Mesenchymal stem cell (in vitro differentiated cells and primary cell): Measurements from ENCODE around the gene LTB.
A peak's percentile ranks its signal among the peaks of the same experiment; 100 is the strongest.

Source experiments
- DNase-seq: peaks from one replicate; pipeline ENCODE4 v3.0.0-alpha.2; 2013
- H2AFZ ChIP-seq: one replicate; pipeline ENCODE4 v1.6.1; 2013; ENCODE audit warnings: low read depth, mild to moderate bottlenecking, control low read depth, inconsistent platforms, low read length, moderate library complexity
- H2AK5ac ChIP-seq: 2 replicates; pipeline ENCODE4 v1.6.1; 2013; ENCODE audit warnings: low read length, moderate library complexity, mild to moderate bottlenecking, inconsistent platforms; ENCODE audit not compliant: severe bottlenecking
- H2BK120ac ChIP-seq: one replicate; pipeline ENCODE4 v1.6.1; 2013; ENCODE audit warnings: low read depth, mild to moderate bottlenecking, inconsistent platforms, low read length, moderate library complexity
- H2BK12ac ChIP-seq, 2 experiments: one replicate each; pipeline ENCODE4 v1.6.1; 2013; ENCODE audit warnings: inconsistent platforms in 2 of 2, low read length in 2 of 2, mild to moderate bottlenecking in 2 of 2, moderate library complexity in 2 of 2, control low read depth in 1 of 2
- H2BK15ac ChIP-seq: one replicate; pipeline ENCODE4 v1.6.1; 2013; ENCODE audit warnings: mild to moderate bottlenecking, low read depth, inconsistent platforms; ENCODE audit not compliant: poor library complexity, severe bottlenecking
- H2BK5ac ChIP-seq: 2 replicates; pipeline ENCODE4 v1.6.1; 2013; ENCODE audit warnings: low read depth, mild to moderate bottlenecking, low read length, control low read depth, inconsistent platforms; ENCODE audit not compliant: poor library complexity, severe bottlenecking
- H3K14ac ChIP-seq, 2 experiments: one replicate each; pipeline ENCODE4 v1.6.1; 2013; ENCODE audit warnings: inconsistent platforms in 2 of 2, low read length in 2 of 2, control low read depth in 1 of 2, mild to moderate bottlenecking in 1 of 2, moderate library complexity in 1 of 2
- H3K18ac ChIP-seq, 2 experiments: one replicate each; pipeline ENCODE4 v1.6.1; 2013; ENCODE audit warnings: inconsistent platforms in 2 of 2, low read length in 2 of 2, control low read depth in 1 of 2, low read depth in 1 of 2, mild to moderate bottlenecking in 1 of 2
- H3K23ac ChIP-seq, 2 experiments: one replicate each; pipeline ENCODE4 v1.6.1; 2013; ENCODE audit warnings: inconsistent platforms in 2 of 2, low read length in 2 of 2, mild to moderate bottlenecking in 2 of 2, moderate library complexity in 2 of 2, control low read depth in 1 of 2
- H3K27ac ChIP-seq: 2 replicates; pipeline ENCODE4 v1.5.1; 2013; ENCODE audit warnings: mild to moderate bottlenecking, moderate library complexity, low read length, control low read depth, inconsistent platforms; ENCODE audit not compliant: poor library complexity, severe bottlenecking
- H3K27me3 ChIP-seq, 2 experiments: 2 replicates each; pipeline versions ENCODE4 v1.6.1 to v1.7.0; 2013; ENCODE audit warnings: low read length in 2 of 2, mild to moderate bottlenecking in 2 of 2, moderate library complexity in 2 of 2, control low read depth in 1 of 2, inconsistent platforms in 1 of 2; ENCODE audit not compliant: control insufficient read depth in 1 of 2, insufficient read depth in 1 of 2
- H3K36me3 ChIP-seq, 2 experiments: 2 replicates each; pipeline versions ENCODE4 v1.6.1 to v1.7.0; 2013; ENCODE audit warnings: low read length in 2 of 2, control low read depth in 1 of 2, inconsistent platforms in 1 of 2, low read depth in 1 of 2, mild to moderate bottlenecking in 1 of 2; ENCODE audit not compliant: insufficient read depth in 2 of 2, control insufficient read depth in 1 of 2
- H3K4ac ChIP-seq, 2 experiments: one replicate each; pipeline ENCODE4 v1.6.1; 2013; ENCODE audit warnings: inconsistent platforms in 2 of 2, low read length in 2 of 2, mild to moderate bottlenecking in 2 of 2, moderate library complexity in 2 of 2, control low read depth in 1 of 2, low read depth in 1 of 2
- H3K4me1 ChIP-seq: 2 replicates; pipeline ENCODE4 v1.6.1; 2013; ENCODE audit warnings: low read depth, low read length, control low read depth; ENCODE audit not compliant: control insufficient read depth, insufficient read depth
- H3K4me2 ChIP-seq: 2 replicates; pipeline ENCODE4 v1.6.1; 2013; ENCODE audit warnings: low read length, mild to moderate bottlenecking, inconsistent platforms; ENCODE audit not compliant: poor library complexity, severe bottlenecking
- H3K4me3 ChIP-seq, 2 experiments: 2 replicates each; pipeline versions ENCODE4 v1.5.1 to v1.7.0; 2013; ENCODE audit warnings: low read length in 2 of 2, mild to moderate bottlenecking in 2 of 2, control low read depth in 1 of 2, low read depth in 1 of 2; ENCODE audit not compliant: insufficient read depth in 1 of 2
- H3K79me1 ChIP-seq: replicated peaks from 2 replicates; pipeline ENCODE4 v1.6.1; 2013; ENCODE audit warnings: mild to moderate bottlenecking, control low read depth, low read length, inconsistent platforms; ENCODE audit not compliant: poor library complexity, severe bottlenecking
- H3K9ac ChIP-seq: 2 replicates; pipeline ENCODE4 v1.7.0; 2013; ENCODE audit warnings: mild to moderate bottlenecking, low read length, moderate library complexity
- H3K9me3 ChIP-seq: 2 replicates; pipeline ENCODE4 v1.7.0; 2013; ENCODE audit warnings: mild to moderate bottlenecking, low read length; ENCODE audit not compliant: control insufficient read depth
- H4K8ac ChIP-seq: one replicate; pipeline ENCODE4 v1.6.1; 2013; ENCODE audit warnings: inconsistent platforms, mild to moderate bottlenecking, low read length, moderate library complexity
- H4K91ac ChIP-seq: one replicate; pipeline ENCODE4 v1.6.1; 2013; ENCODE audit warnings: mild to moderate bottlenecking, low read length, inconsistent platforms
- WGBS: methylation state at CpG from one replicate; pipeline ENCODE4 v1.1.7; 2013; ENCODE audit warnings: mixed read lengths; 5-methylcytosine and 5-hydroxymethylcytosine counted together

Gene LTB

DNA sequence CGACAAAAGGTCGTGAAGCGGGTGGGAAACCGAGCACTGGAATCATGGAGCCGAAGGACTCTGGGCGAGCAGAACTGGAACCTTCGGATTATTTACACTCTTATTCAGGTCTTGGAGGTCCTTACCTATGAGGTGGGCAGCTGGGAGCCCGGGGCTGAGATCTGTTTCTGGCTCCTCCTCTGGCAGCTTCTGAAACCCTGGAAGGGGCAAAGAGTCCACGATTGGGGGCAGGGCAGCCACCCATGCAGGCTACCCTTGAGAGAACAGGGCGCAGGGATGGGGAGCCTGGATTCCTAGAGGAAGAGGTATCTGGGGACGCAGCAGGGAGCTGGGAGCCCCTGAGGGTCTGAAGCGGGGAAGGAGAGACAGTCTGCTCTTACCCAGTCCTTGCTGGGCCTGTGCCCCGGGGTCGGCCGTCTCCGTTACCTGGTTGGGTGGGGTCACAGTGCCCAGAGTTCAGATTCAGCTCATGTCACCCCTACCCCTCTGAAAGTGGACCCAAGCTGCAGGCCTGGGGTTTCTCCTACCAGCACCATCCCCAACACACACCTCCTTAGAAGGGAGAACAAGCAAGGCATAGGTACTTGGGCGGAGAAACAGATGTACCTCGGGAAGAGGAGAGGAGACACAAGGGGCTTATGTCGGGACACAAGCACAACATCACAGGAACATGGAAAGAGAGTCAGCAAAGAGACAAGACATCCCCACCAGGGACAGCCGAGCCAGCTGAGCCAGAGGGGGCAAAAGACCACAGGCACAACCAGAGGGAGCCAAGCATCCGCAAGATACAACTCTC lies 592 bp downstream of the LTB start:
- H2BK15ac ChIP-seq = no peak overlapping the region
- peak overlapping the region in 1 of 2 experiments; percentile 87 for H3K23ac ChIP-seq
- H3K4me3 ChIP-seq = peak overlapping the region; percentile 78 to 97
- no peak overlapping the region for H4K91ac ChIP-seq
- H2BK120ac ChIP-seq = no peak overlapping the region
- peak overlapping the region; percentile 64 for H3K4me2 ChIP-seq
- H4K8ac ChIP-seq = peak overlapping the region; percentile 97
- peak overlapping the region; percentile 94 for H3K9ac ChIP-seq
- H3K18ac ChIP-seq = peak overlapping the region; percentile 11 to 95
- DNase-seq = no peak
- peak overlapping the region; percentile 85 to 87 for H3K4ac ChIP-seq
- H3K14ac ChIP-seq = peak overlapping the region in 1 of 2 experiments; percentile 95
- no peaks in the 10 kb centered on the region for H3K9me3 ChIP-seq
- no peaks in the 10 kb centered on the region for H3K36me3 ChIP-seq
- 34% methylated on average over 21 of the region's 21 CpGs for WGBS
- H3K27ac ChIP-seq = no peak overlapping the region
- peaks cover 0 to 8% of the 10 kb centered on the region in 2 experiments for H3K27me3 ChIP-seq
- peak overlapping the region; percentile 27 for H2AK5ac ChIP-seq
- H2AFZ ChIP-seq = peak overlapping the region; percentile 87
- H2BK12ac ChIP-seq = peak overlapping the region in 1 of 2 experiments; percentile 54
- peaks cover 10% of the 10 kb centered on the region for H3K79me1 ChIP-seq
- H3K4me1 ChIP-seq = peaks cover 23% of the 10 kb centered on the region
- no peak overlapping the region for H2BK5ac ChIP-seq

GRCh38 chr6:31580807-31581433 lies 1.3 kb downstream of the LTB start:
- H3K23ac ChIP-seq = peak overlapping the region in 1 of 2 experiments; percentile 87
- peak overlapping the region; percentile 94 for H3K9ac ChIP-seq
- H3K27ac ChIP-seq = peak overlapping the region; percentile 41
- H3K79me1 ChIP-seq = peaks cover 10% of the 10 kb centered on the region
- H3K4me3 ChIP-seq = peak overlapping the region; percentile 78 to 97
- WGBS = under 1% methylated on average over 60 of the region's 62 CpGs
- no peaks in the 10 kb centered on the region for H3K36me3 ChIP-seq
- H3K18ac ChIP-seq = peak overlapping the region; percentile 85 to 95
- H2BK120ac ChIP-seq = peak overlapping the region; percentile 82
- peak overlapping the region; percentile 71 for H2BK15ac ChIP-seq
- peak overlapping the region; percentile 85 to 87 for H3K4ac ChIP-seq
- no peak overlapping the region for H2BK5ac ChIP-seq
- peak overlapping the region; percentile 81 for H4K91ac ChIP-seq
- peak overlapping the region; percentile 64 for H3K4me2 ChIP-seq
- peaks cover 22% of the 10 kb centered on the region for H3K4me1 ChIP-seq
- peak overlapping the region; percentile 97 for H4K8ac ChIP-seq
- H2BK12ac ChIP-seq = peak overlapping the region; percentile 54 to 77
- peak overlapping the region in 1 of 2 experiments; percentile 95 for H3K14ac ChIP-seq
- peak; percentile 85 for DNase-seq
- peaks cover 0 to 5% of the 10 kb centered on the region in 2 experiments for H3K27me3 ChIP-seq
- peak overlapping the region; percentile 87 for H2AFZ ChIP-seq
- no peaks in the 10 kb centered on the region for H3K9me3 ChIP-seq
- H2AK5ac ChIP-seq = no peak overlapping the region

DNA sequence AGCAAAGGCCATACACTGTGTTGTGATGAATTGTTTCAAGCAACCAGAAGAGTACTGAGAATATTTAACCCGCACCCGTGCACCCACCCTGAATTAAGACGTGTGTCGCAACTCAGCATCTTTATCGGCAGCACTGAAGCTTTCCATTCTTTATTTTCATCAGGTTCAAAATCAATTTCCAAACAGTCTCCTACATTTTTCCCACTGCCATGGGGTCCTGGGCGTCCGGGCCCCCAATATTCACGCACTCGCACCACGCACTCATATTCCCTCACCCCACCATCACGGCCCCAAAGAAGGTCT lies 1.8 kb downstream of the LTB start:
- peak overlapping the region; percentile 75 for H2BK120ac ChIP-seq
- 73% methylated on average over 11 of the region's 11 CpGs for WGBS
- no peaks in the 10 kb centered on the region for H3K9me3 ChIP-seq
- no peak overlapping the region for H3K23ac ChIP-seq
- H3K36me3 ChIP-seq = no peaks in the 10 kb centered on the region
- H3K18ac ChIP-seq = peak overlapping the region in 1 of 2 experiments; percentile 85
- H2BK12ac ChIP-seq = peak overlapping the region; percentile 37 to 77
- peak overlapping the region in 1 of 2 experiments; percentile 68 for H3K14ac ChIP-seq
- H3K4me2 ChIP-seq = peak overlapping the region; percentile 64
- H3K4ac ChIP-seq = peak overlapping the region in 1 of 2 experiments; percentile 6
- peak overlapping the region; percentile 35 for H2BK15ac ChIP-seq
- H2AFZ ChIP-seq = peak overlapping the region; percentile 66
- H2AK5ac ChIP-seq = no peak overlapping the region
- no peak overlapping the region for H2BK5ac ChIP-seq
- peaks cover 10% of the 10 kb centered on the region for H3K79me1 ChIP-seq
- H3K4me3 ChIP-seq = peak overlapping the region; percentile 78 to 97
- H4K91ac ChIP-seq = peak overlapping the region; percentile 81
- peaks cover 22% of the 10 kb centered on the region for H3K4me1 ChIP-seq
- H3K27ac ChIP-seq = no peak overlapping the region
- peak overlapping the region; percentile 97 for H4K8ac ChIP-seq
- H3K27me3 ChIP-seq = peaks cover 0 to 2% of the 10 kb centered on the region in 2 experiments
- peak overlapping the region; percentile 94 for H3K9ac ChIP-seq
- no peak for DNase-seq
